ENCODE data around the gene BTBD16.

The BTBD16 gene

DNA sequence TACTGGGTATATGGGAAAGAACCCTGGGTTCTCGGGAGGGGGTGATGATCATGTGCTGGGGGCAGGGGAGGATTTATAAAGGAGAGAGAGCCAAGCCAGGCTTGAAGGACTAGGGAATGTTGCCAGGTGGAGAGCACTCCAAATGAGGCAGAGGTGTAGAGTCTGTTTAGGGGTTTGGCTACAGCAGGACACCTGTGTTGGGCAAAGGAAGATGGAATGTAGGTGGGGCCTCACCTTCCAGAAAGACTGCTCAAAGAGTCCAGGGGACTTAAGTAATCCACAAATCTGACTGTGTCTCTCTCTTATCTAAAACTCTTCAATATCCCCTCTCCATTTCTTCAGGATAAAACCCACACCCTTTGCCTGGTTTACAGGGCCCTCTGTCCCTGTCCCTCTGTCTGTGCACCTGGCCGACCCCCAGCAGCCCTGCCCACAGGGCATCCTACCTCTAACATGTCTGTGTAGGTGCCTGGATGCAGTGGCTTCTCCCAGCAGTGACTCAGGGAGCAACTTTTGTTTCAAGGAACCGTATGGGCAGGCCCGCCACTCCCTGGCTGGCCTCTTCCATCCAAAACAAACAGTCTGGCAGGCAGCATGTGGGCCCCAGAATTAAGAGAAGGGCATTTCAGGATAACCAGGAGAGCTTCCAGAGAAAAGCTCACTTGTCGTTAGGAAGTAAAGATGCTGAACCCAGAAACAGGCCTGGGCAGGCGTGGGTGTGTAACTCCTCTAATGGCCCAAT, 92.8 kb downstream of the BTBD16 start:
- TF ChIP-seq, protein P1, sequence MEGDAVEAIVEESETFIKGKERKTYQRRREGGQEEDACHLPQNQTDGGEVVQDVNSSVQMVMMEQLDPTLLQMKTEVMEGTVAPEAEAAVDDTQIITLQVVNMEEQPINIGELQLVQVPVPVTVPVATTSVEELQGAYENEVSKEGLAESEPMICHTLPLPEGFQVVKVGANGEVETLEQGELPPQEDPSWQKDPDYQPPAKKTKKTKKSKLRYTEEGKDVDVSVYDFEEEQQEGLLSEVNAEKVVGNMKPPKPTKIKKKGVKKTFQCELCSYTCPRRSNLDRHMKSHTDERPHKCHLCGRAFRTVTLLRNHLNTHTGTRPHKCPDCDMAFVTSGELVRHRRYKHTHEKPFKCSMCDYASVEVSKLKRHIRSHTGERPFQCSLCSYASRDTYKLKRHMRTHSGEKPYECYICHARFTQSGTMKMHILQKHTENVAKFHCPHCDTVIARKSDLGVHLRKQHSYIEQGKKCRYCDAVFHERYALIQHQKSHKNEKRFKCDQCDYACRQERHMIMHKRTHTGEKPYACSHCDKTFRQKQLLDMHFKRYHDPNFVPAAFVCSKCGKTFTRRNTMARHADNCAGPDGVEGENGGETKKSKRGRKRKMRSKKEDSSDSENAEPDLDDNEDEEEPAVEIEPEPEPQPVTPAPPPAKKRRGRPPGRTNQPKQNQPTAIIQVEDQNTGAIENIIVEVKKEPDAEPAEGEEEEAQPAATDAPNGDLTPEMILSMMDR (IDR thresholded peaks at IDR 0.05), result no peak

DNA sequence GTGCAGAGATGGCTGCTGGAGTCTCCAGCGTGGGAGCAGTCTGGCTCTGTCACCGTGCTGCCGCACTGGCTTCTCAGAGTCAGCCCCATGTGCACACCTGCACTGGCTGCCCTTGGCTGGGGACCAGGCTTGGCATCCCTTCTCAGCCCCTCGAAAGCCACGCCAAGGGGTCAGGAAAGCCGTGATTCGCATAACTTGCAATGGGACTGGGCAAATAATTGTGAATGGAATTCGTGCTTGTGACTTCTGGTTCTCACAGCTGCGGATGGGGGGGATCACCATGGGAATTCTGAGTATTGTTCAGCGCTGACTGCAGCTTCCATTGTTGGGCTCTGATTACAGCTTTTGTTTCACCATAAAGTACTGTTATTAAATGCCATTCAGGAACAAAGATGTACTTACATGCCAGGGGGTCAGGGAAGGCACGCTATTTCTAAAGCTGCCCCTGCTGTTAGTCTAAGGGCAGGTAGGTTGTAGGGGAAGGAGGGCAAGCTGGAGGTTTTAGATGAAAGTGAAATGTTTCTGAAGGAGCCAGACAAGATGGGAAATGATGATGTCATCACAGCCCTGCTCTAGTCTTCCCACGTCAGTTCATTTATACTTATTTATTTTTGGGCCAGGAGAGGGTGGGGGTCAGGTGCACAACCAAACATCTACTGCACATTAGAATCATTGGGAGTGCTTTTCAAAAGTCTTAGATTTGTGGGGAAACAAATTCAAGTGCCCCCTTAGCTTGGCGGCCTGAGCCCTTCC, 97.6 kb downstream of the BTBD16 start:
- TF ChIP-seq, protein P1 (IDR thresholded peaks at IDR 0.05), result no peak

DNA sequence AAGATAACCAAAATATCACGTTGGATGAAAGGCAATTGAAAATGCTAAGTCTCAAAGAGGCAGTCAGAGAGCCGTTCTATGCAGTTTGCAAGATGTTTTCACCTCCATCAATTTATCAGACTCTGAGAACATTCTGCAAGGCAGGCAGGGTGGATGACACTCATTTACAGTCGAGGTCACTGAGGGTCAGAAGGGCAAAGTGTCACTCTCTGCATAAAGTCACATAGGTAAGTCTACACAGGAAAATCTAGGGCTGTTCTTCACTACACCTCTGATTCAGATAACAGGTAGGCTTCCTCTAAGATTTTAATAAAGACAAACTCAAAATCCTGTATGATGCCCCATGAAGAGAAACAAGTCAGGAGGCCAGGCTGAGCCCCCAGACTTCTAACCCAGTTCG, 102.0 kb downstream of the BTBD16 start:
- TF ChIP-seq, protein P1 (IDR thresholded peaks at IDR 0.05), result no peak

DNA sequence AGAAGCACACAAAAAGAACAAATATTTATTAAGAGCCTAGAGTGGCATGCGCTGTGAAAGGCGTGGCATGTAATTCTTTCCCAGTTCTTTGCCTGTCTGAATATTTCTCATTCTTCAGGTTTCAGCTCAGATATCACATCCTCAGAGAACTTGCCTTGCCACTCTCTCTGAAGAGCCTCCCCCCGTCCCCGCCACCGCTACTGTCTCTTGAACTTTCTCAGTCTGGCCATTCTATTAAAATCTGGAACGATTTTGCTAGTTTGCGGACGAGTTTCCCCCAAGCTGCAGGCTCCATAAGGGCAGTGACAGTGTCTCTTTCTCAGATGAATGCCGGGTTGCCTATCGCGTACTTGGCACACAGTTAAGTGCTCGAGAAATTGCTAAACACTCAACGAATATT, 102.6 kb downstream of the BTBD16 start:
- TF ChIP-seq, protein P1 (IDR thresholded peaks at IDR 0.05), result no peak

DNA sequence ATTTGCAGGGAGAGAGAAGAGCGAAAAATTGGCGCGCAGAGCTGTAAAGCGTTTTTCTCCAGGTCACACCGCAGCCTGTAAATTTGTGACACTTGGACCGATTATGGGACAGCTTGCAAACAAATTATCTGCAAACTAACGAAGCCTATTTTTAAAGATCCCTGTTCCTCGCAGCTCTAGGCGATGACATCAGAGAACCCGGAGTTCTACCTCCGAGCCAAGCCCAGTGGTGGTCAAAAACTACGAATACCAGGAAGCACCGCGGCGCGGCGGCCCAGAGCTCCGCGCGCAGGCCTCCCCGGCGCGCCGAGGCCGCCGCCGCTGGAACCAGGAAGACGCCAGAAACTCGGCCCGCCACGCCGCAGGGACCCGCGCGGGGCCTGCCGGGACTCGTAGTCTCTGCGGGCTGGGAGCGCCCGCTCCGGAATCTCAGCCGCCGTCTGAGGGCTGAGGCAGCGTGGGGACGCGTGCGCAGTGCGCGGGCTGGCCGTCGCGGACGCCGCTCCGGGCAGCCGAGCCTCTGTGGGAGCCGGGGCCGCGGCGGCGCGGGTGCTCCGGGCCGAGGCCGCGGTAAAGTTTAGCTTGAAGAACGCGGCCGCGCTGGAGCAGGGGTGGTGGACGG, 103.3 kb downstream of the BTBD16 start, which contains the start of gene PLEKHA1:
Gene PLEKHA1 (plus strand): TSS at position 472 of the 622 bp plus-strand sequence. CDS start 18,493 bp downstream, outside the sequence.
- TF ChIP-seq, protein P1 (IDR thresholded peaks at IDR 0.05), result no peak

DNA sequence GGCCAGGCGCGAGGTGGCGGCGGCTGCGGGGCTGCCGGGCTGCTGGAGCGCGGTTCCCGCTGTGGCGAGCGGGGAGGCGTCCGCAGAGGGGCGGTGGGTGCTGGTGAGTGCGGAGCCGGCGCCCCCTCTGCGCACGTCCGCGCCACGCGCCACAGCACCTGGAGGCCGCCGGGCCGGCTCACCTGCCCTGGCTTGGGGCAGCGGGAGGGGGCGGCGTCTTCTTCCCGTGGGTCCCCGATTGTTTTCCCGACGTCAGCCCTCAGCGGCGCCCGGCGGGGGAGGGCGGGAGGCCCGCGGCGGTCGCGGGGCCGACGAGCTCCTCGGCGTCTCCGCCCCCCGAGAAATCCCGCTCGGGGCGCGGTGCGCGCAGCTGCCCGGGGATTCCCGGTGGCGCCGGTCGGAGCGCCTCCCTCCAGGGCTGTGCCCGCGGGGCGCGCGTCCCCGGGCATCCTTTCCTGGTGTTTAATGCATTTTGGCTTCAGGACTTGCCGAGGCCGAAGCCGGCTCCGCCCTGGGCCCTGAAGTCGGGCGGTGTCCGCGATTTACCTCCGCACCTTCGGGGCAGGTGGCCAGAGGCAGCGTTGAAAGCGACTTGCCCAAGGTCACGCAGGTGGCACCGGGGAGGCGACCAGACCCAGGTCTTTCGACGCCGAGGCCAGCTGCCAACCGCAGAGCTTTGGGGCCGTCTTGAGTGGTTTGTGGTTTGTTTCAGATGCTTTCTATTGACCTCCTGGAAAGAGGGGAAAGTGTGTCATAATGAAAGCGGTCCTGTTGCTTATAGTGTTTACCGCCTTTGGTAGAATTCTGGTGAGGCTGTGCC, 104.0 kb downstream of the BTBD16 start:
- TF ChIP-seq, protein P1 (IDR thresholded peaks at IDR 0.05), result no peak

DNA sequence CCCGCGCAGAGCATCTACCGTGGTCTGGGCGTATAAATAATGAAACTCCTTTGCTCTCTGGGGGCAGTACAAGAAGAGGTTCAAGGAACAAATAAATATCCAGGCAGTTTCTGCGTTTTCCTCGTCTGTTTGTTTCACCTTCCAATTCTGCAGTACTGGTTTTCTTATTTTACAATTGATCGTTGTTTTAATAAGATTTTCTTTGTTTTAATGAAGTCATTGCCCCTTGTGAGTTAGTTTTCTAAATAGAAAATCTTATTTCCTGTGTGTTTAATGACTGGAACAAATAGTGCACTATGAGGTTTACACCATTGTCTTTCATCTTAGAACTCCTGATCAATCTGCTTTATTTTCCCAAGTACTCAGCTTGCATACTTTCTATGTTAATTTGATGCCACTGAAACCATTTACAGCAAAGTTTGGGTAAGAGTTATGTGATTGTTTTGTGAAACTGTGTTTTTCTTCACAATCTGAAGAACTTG, 104.6 kb downstream of the BTBD16 start:
- TF ChIP-seq, protein P1 (IDR thresholded peaks at IDR 0.05), result no peak
